ENCODE data around the gene OSBPL3. TPM values are rescaled to one million over a fixed set of nuclear protein-coding genes. Genes with fewer than 3 reads are reported as not detected.

Gene OSBPL3
- total and polyA plus RNA-seq, 12 donors: 1.1 to 8.4 (median 3.1) TPM

- no peak overlapping the region for H3K4me3 ChIP-seq
- H3K27me3 ChIP-seq: no peaks in the 10 kb centered on the region
- H3K9me3 ChIP-seq (replicated peaks in 1 of 3): no peaks in the 10 kb centered on the region
- 75 to 86% (median 82%) methylated on average over 6 of the region's 6 CpGs for WGBS, 4 donors
- TF ChIP-seq, protein P1, sequence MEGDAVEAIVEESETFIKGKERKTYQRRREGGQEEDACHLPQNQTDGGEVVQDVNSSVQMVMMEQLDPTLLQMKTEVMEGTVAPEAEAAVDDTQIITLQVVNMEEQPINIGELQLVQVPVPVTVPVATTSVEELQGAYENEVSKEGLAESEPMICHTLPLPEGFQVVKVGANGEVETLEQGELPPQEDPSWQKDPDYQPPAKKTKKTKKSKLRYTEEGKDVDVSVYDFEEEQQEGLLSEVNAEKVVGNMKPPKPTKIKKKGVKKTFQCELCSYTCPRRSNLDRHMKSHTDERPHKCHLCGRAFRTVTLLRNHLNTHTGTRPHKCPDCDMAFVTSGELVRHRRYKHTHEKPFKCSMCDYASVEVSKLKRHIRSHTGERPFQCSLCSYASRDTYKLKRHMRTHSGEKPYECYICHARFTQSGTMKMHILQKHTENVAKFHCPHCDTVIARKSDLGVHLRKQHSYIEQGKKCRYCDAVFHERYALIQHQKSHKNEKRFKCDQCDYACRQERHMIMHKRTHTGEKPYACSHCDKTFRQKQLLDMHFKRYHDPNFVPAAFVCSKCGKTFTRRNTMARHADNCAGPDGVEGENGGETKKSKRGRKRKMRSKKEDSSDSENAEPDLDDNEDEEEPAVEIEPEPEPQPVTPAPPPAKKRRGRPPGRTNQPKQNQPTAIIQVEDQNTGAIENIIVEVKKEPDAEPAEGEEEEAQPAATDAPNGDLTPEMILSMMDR (IDR thresholded peaks at IDR 0.05): no peak
- no peak for TF ChIP-seq POLR2A (IDR thresholded peaks at IDR 0.05)
- H3K4me1 ChIP-seq (replicated peaks in 1 of 2): no peaks in the 10 kb centered on the region
- intact Hi-C loops (cut with DNase I): no loop called here
- no peak overlapping the region for H3K27ac ChIP-seq
- no peak for DNase-seq
- no peaks in the 10 kb centered on the region for H3K36me3 ChIP-seq (replicated peaks in 1 of 2)
Observed at GRCh38 chr7:24884401-24884800, 95.6 kb downstream of the OSBPL3 start.

- Histone ChIP-seq H3K27me3 (no peaks in the 10 kb centered on the region), H3K27ac (no peak overlapping the region), H3K4me3 (no peak overlapping the region), H3K4me1 (replicated peaks in 1 of 2) (no peaks in the 10 kb centered on the region), H3K36me3 (replicated peaks in 1 of 2) (no peaks in the 10 kb centered on the region), H3K9me3 (replicated peaks in 1 of 3) (no peaks in the 10 kb centered on the region)
- TF ChIP-seq POLR2A (IDR thresholded peaks at IDR 0.05): no peak
- TF ChIP-seq, protein P1 (IDR thresholded peaks at IDR 0.05): no peak
- no peak for DNase-seq
- intact Hi-C loops (cut with DNase I): no loop called here
- WGBS, 4 donors: 47 to 83% (median 69%) methylated on average over 1 of the region's 1 CpG
Observed at GRCh38 chr7:24883622-24884013, 96.4 kb downstream of the OSBPL3 start.

GRCh38 chr7:24882989-24883621, 96.9 kb downstream of the OSBPL3 start:
- Histone ChIP-seq H3K4me3 (no peak overlapping the region), H3K36me3 (replicated peaks in 1 of 2) (no peaks in the 10 kb centered on the region), H3K4me1 (replicated peaks in 1 of 2) (no peaks in the 10 kb centered on the region), H3K9me3 (replicated peaks in 1 of 3) (no peaks in the 10 kb centered on the region), H3K27me3 (no peaks in the 10 kb centered on the region), H3K27ac (no peak overlapping the region)
- no peak for TF ChIP-seq POLR2A (IDR thresholded peaks at IDR 0.05)
- TF ChIP-seq, protein P1 (IDR thresholded peaks at IDR 0.05): no peak
- DNase-seq: peak in 1 of 7 donors; percentile 5
- intact Hi-C loops (cut with DNase I): no loop called here
- 37 to 58% (median 55%) methylated on average over 3 of the region's 3 CpGs for WGBS, 4 donors

DNA sequence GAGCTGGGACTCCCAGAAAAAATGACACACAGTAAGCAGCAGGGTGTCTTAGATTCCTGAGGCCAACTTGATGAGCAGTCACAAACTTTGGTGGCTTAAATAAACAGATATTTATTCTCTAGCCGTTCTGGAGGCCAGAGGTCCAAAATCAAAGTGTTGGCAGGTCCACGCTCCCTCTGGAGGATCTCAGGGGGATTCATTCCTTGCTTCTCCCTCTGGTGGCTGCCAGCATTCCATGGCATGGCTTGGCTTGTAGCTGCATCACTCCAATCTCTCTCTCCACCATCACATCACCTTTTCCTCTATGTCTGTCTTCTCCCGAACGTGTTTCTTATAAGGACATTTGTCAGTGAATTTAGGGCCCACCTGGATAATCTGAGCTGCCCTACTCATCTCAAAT, 98.4 kb downstream of the OSBPL3 start:
- no peak for DNase-seq
- Histone ChIP-seq H3K27ac (no peak overlapping the region), H3K27me3 (no peaks in the 10 kb centered on the region), H3K4me1 (replicated peaks in 1 of 2) (no peaks in the 10 kb centered on the region), H3K9me3 (replicated peaks in 1 of 3) (no peaks in the 10 kb centered on the region), H3K36me3 (replicated peaks in 1 of 2) (no peaks in the 10 kb centered on the region), H3K4me3 (no peak overlapping the region)
- WGBS, 4 donors: 69 to 84% (median 76%) methylated on average over 4 of the region's 4 CpGs
- intact Hi-C loops (cut with DNase I): no loop called here
- TF ChIP-seq POLR2A (IDR thresholded peaks at IDR 0.05): no peak
- TF ChIP-seq, protein P1 (IDR thresholded peaks at IDR 0.05): no peak
